ENCODE data around the gene ZNF780A.

GRCh38 chr19:40078377-40078776, 12.4 kb downstream of the ZNF780A start:
- no peak for TF ChIP-seq POLR2AphosphoS5 (IDR thresholded peaks at IDR 0.05; ENCODE audit: low read depth, low read length)
- no peak for TF ChIP-seq POLR2A (IDR thresholded peaks at IDR 0.05; ENCODE audit: low read depth, low read length)
- no peak for TF ChIP-seq TAF1 (IDR thresholded peaks at IDR 0.05; ENCODE audit: borderline replicate concordance, low read depth, low read length)

Data from GM12892 (cell line).